K562 (cell line): ENCODE data around the gene PRDX2.

Source experiments
- CBX5 ChIP-seq: IDR thresholded peaks from 2 replicates; pipeline ENCODE4 v1.6.1; 2014; ENCODE audit warnings: low read depth, borderline replicate concordance
- CTCF ChIP-seq, 3 experiments: IDR thresholded peaks in 2 of 3; conservative IDR thresholded peaks in 1 of 3; 2 replicates each; pipeline ENCODE4 v1.5.1; 2011 to 2012; ENCODE audit warnings: low read length in 3 of 3, mild to moderate bottlenecking in 3 of 3, control low read depth in 2 of 3, improper control_type of control experiment in 1 of 3, inconsistent platforms in 1 of 3, low read depth in 1 of 3, mixed read lengths in 1 of 3, moderate library complexity in 1 of 3; ENCODE audit not compliant: insufficient read depth in 2 of 3
- EP300 ChIP-seq: IDR thresholded peaks from 2 replicates; pipeline ENCODE4 v1.6.1; 2012; ENCODE audit warnings: low read length, improper control_type of control experiment
- KAT7 ChIP-seq: sonication (generic); formaldehyde crosslinking; IDR thresholded peaks from 2 replicates; pipeline ENCODE4 v1.8.0; 2022; ENCODE audit warnings: missing genetic modification reagents, mild to moderate bottlenecking, borderline replicate concordance
- POLR2A ChIP-seq: fragments of 450-650 bp; conservative IDR thresholded peaks from 2 replicates; pipeline ENCODE4 v1.6.1; 2016
- THAP7 ChIP-seq: fragments of 250-450 bp; sonication (Bioruptor Pico); IDR thresholded peaks from 2 replicates; pipeline ENCODE4 v1.5.0; 2021
- TOE1 ChIP-seq, 2 experiments: fragments of 450-650 bp in 1 of 2; sonication (generic) in 1 of 2; formaldehyde crosslinking in 1 of 2; IDR thresholded peaks; 2 replicates each; pipeline versions ENCODE4 v1.7.1 to v1.8.0; 2016 to 2022; ENCODE audit warnings: borderline replicate concordance in 2 of 2, mild to moderate bottlenecking in 2 of 2, antibody characterized with exemption in 1 of 2, inconsistent platforms in 1 of 2, low read depth in 1 of 2, missing genetic modification reagents in 1 of 2, moderate library complexity in 1 of 2
- ZNF24 ChIP-seq: fragments of 450-650 bp; IDR thresholded peaks from 2 replicates; pipeline ENCODE4 v1.6.1; 2016
- TF ChIP-seq, protein P1 (sequence below), 2 experiments: IDR thresholded peaks; 2 replicates each; pipeline ENCODE4 v1.6.1; 2012; ENCODE audit warnings: improper control_type of control experiment in 2 of 2, low read depth in 2 of 2, low read length in 2 of 2, borderline replicate concordance in 1 of 2
- TF ChIP-seq, protein P2 (sequence below): IDR thresholded peaks from 2 replicates; pipeline ENCODE4 v1.6.1; 2012; ENCODE audit warnings: low read depth, low read length, improper control_type of control experiment, borderline replicate concordance

- TF ChIP-seq KAT7, result 0 out of 2 replicates have a peak, but pooled peaks have one; percentile 45
- TF ChIP-seq POLR2A, result no peak
- TF ChIP-seq THAP7 (CRISPR knock-in tag), result no peak
- TF ChIP-seq CTCF (IDR thresholded peaks at IDR 0.05 in 2 of 3, conservative IDR thresholded peaks at IDR 0.05 in 1 of 3; ENCODE audit: insufficient read depth in 2 of 3, low read depth in 1 of 3, low read length in 3 of 3), result 0 out of 6 replicates have a peak, but pooled peaks of 1 of the 3 experiments have one; percentile 15
- no peak; the same call in 1 of the 2 replicates for TF ChIP-seq ZNF24
- TF ChIP-seq EP300, result no peak
- TF ChIP-seq, protein P1, sequence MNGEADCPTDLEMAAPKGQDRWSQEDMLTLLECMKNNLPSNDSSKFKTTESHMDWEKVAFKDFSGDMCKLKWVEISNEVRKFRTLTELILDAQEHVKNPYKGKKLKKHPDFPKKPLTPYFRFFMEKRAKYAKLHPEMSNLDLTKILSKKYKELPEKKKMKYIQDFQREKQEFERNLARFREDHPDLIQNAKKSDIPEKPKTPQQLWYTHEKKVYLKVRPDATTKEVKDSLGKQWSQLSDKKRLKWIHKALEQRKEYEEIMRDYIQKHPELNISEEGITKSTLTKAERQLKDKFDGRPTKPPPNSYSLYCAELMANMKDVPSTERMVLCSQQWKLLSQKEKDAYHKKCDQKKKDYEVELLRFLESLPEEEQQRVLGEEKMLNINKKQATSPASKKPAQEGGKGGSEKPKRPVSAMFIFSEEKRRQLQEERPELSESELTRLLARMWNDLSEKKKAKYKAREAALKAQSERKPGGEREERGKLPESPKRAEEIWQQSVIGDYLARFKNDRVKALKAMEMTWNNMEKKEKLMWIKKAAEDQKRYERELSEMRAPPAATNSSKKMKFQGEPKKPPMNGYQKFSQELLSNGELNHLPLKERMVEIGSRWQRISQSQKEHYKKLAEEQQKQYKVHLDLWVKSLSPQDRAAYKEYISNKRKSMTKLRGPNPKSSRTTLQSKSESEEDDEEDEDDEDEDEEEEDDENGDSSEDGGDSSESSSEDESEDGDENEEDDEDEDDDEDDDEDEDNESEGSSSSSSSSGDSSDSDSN (IDR thresholded peaks at IDR 0.05; ENCODE audit: borderline replicate concordance in 1 of 2, low read depth in 2 of 2, low read length in 2 of 2), result no peak
- TF ChIP-seq, protein P2, sequence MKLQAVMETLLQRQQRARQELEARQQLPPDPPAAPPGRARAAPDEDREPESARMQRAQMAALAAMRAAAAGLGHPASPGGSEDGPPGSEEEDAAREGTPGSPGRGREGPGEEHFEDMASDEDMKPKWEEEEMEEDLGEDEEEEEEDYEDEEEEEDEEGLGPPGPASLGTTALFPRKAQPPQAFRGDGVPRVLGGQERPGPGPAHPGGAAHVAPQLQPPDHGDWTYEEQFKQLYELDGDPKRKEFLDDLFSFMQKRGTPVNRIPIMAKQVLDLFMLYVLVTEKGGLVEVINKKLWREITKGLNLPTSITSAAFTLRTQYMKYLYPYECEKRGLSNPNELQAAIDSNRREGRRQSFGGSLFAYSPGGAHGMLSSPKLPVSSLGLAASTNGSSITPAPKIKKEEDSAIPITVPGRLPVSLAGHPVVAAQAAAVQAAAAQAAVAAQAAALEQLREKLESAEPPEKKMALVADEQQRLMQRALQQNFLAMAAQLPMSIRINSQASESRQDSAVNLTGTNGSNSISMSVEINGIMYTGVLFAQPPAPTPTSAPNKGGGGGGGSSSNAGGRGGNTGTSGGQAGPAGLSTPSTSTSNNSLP, result no peak
- no peak for TF ChIP-seq TOE1 (IDR thresholded peaks at IDR 0.05; ENCODE audit: borderline replicate concordance)
- no peak for TF ChIP-seq TOE1 (CRISPR knock-in tag; IDR thresholded peaks at IDR 0.05; ENCODE audit: borderline replicate concordance, low read depth)
- no peak for TF ChIP-seq CBX5
Observed at GRCh38 chr19:12833738-12834565, 32.4 kb upstream of the PRDX2 start.
